ENCODE data around the gene XNDC1N.

- no peak for TF ChIP-seq TAF1 (IDR thresholded peaks at IDR 0.05; ENCODE audit: borderline replicate concordance, low read depth, low read length)
- TF ChIP-seq POLR2A (IDR thresholded peaks at IDR 0.05; ENCODE audit: low read depth, low read length) = no peak
Observed at GRCh38 chr11:71917646-71918140, 10.7 kb downstream of the XNDC1N start.
